Upper lobe of left lung (tissue), 6 donors: ENCODE measurements around the gene KPNA1. TPM values are rescaled to one million over a fixed set of nuclear protein-coding genes. Genes with fewer than 3 reads are reported as not detected.

Experiments used
- ATAC-seq, 2 donors: fragments of 200-7000 bp; cut with Tn5 transposase; one replicate each; pipeline ENCODE4 v1.9.1; 2022; ENCODE audit warnings: mild to moderate bottlenecking in 2 of 2, moderate library complexity in 2 of 2; ENCODE audit not compliant: low FRiP score in 2 of 2
- DNase-seq, 2 donors: peaks; one replicate each; pipeline ENCODE4 v3.0.0-alpha.2; 2019 to 2020
- H3K27ac ChIP-seq, 4 donors: fragments of 200-600 bp; sonication (generic); one replicate each; pipeline ENCODE4 v1.5.1; 2016 to 2019
- H3K27me3 ChIP-seq, 4 donors: fragments of 200-600 bp; sonication (generic); one replicate each; pipeline ENCODE4 v1.5.1; 2017 to 2019
- H3K36me3 ChIP-seq, 4 donors: fragments of 200-600 bp; sonication (generic); one replicate each; pipeline ENCODE4 v1.5.1; 2016 to 2019
- H3K4me1 ChIP-seq, 4 donors: fragments of 200-600 bp; sonication (generic); one replicate each; pipeline ENCODE4 v1.5.1; 2018 to 2019
- H3K4me3 ChIP-seq, 4 donors: fragments of 200-600 bp; sonication (generic); one replicate each; pipeline ENCODE4 v1.5.1; 2017 to 2019; ENCODE audit warnings: mild to moderate bottlenecking in 2 of 4, moderate library complexity in 1 of 4
- H3K9me3 ChIP-seq, 4 donors: fragments of 200-600 bp; sonication (generic); one replicate each; pipeline ENCODE4 v1.5.1; 2018 to 2019
- EP300 ChIP-seq, 4 donors: sonication (generic); formaldehyde crosslinking; IDR thresholded peaks; one replicate each; pipeline ENCODE4 v1.5.1; 2017; ENCODE audit warnings: antibody characterized with exemption in 4 of 4, control low read depth in 2 of 4
- POLR2A ChIP-seq, 4 donors: fragments of 450-650 bp; IDR thresholded peaks; one replicate each; pipeline ENCODE4 v1.5.1; 2016 to 2017; ENCODE audit warnings: antibody characterized with exemption in 4 of 4, mild to moderate bottlenecking in 2 of 4
- POLR2AphosphoS5 ChIP-seq, 2 donors: sonication (generic); formaldehyde crosslinking; IDR thresholded peaks; one replicate each; pipeline ENCODE4 v1.5.1; 2017; ENCODE audit warnings: antibody characterized with exemption in 2 of 2
- WGBS, 2 donors: methylation state at CpG; one replicate each; pipeline ENCODE4 v1.1.5; 2017 to 2018; 5-methylcytosine and 5-hydroxymethylcytosine counted together
- total RNA-seq, 6 donors: library from RNA; depleted of rRNA in 4 of 6; stranded (reverse); fragments of >200 nt in 4 of 6; gene quantifications; one replicate each; pipeline versions ENCODE4 v1.1.0 to v1.2.1, GENCODE V29; 2016 to 2021
- TF ChIP-seq, protein P1 (sequence below), 6 experiments: fragments of 450-650 bp in 4 of 6; fragments of 200-600 bp in 2 of 6; sonication (generic) in 2 of 6; IDR thresholded peaks; one replicate each; pipeline ENCODE4 v1.5.1; 2016 to 2019; ENCODE audit warnings: antibody characterized with exemption in 6 of 6
- donor health status: DM: no; HTN: no; CAD: no; lungs with moderate emphysema.
- donor health status: DM: no; HTN: yes; CAD: no; lungs with severe emphysema.

Gene KPNA1
- total RNA-seq, 6 donors from 2014 or later: 38.9 to 104 (median 43.4) TPM

DNA sequence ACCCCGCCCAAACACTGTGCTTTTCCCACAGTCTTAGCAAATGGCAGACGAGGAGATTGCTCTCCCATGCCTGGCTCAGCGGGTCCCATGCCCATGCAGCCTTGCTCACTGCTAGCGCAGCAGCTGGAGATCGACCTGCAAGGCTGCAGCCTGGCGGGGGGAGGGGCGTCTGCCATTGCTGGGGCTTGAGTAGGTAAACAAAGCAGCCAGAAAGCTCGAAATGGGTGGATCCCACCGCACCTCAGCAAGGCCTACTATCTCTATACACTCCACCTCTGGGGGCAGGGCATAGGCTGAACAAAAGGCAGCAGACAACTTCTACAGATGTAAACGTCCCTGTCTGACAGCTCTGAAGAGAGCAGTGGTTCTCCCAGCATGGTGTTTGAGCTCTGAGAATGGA, 71.6 kb downstream of the KPNA1 start:
- 77 to 88% methylated on average over 10 of the region's 10 CpGs for WGBS, 2 donors
- DNase-seq: peak in 1 of 2 donors; percentile 48

GRCh38 chr3:122435950-122436349, 78.8 kb downstream of the KPNA1 start:
- ATAC-seq: no peak
- TF ChIP-seq POLR2A (IDR thresholded peaks at IDR 0.05): no peak
- TF ChIP-seq POLR2AphosphoS5 (IDR thresholded peaks at IDR 0.05): no peak
- no peak for TF ChIP-seq EP300 (IDR thresholded peaks at IDR 0.05)
- TF ChIP-seq, protein P1, sequence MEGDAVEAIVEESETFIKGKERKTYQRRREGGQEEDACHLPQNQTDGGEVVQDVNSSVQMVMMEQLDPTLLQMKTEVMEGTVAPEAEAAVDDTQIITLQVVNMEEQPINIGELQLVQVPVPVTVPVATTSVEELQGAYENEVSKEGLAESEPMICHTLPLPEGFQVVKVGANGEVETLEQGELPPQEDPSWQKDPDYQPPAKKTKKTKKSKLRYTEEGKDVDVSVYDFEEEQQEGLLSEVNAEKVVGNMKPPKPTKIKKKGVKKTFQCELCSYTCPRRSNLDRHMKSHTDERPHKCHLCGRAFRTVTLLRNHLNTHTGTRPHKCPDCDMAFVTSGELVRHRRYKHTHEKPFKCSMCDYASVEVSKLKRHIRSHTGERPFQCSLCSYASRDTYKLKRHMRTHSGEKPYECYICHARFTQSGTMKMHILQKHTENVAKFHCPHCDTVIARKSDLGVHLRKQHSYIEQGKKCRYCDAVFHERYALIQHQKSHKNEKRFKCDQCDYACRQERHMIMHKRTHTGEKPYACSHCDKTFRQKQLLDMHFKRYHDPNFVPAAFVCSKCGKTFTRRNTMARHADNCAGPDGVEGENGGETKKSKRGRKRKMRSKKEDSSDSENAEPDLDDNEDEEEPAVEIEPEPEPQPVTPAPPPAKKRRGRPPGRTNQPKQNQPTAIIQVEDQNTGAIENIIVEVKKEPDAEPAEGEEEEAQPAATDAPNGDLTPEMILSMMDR (IDR thresholded peaks at IDR 0.05): no peak
- peaks cover 0 to 3% (median 0%) of the 10 kb centered on the region in 4 donors for H3K9me3 ChIP-seq
- DNase-seq: no peak
- H3K36me3 ChIP-seq: peaks cover 22 to 90% (median 48%) of the 10 kb centered on the region in 4 donors
- H3K27ac ChIP-seq: no peak overlapping the region
- no peaks in the 10 kb centered on the region for H3K27me3 ChIP-seq
- WGBS, 2 donors: 95 to 97% methylated on average over 9 of the region's 9 CpGs
- no peak overlapping the region for H3K4me3 ChIP-seq
- no peaks in the 10 kb centered on the region for H3K4me1 ChIP-seq

More for the DNA sequence above, 71.6 kb downstream of the KPNA1 start:
- Histone ChIP-seq H3K4me1 (no peaks in the 10 kb centered on the region), H3K27me3 (no peaks in the 10 kb centered on the region), H3K9me3 (no peaks in the 10 kb centered on the region), H3K4me3 (no peak overlapping the region), H3K27ac (no peak overlapping the region), H3K36me3 (peaks cover 13 to 69% (median 35%) of the 10 kb centered on the region in 4 donors)
- no peak for ATAC-seq
- TF ChIP-seq POLR2A (IDR thresholded peaks at IDR 0.05): no peak
- no peak for TF ChIP-seq EP300 (IDR thresholded peaks at IDR 0.05)
- no peak for TF ChIP-seq POLR2AphosphoS5 (IDR thresholded peaks at IDR 0.05)
- TF ChIP-seq, protein P1 (IDR thresholded peaks at IDR 0.05): no peak

- Histone ChIP-seq H3K4me3 (no peak overlapping the region), H3K27ac (no peak overlapping the region), H3K36me3 (peaks cover 14 to 67% (median 38%) of the 10 kb centered on the region in 4 donors), H3K9me3 (no peaks in the 10 kb centered on the region), H3K27me3 (no peaks in the 10 kb centered on the region), H3K4me1 (no peaks in the 10 kb centered on the region)
- DNase-seq (no peak), ATAC-seq (no peak)
- WGBS, 2 donors: 95 to 97% methylated on average over 2 of the region's 2 CpGs
- no peak for TF ChIP-seq POLR2AphosphoS5 (IDR thresholded peaks at IDR 0.05)
- TF ChIP-seq, protein P1 (IDR thresholded peaks at IDR 0.05): no peak
- TF ChIP-seq EP300 (IDR thresholded peaks at IDR 0.05): no peak
- no peak for TF ChIP-seq POLR2A (IDR thresholded peaks at IDR 0.05)
Observed at GRCh38 chr3:122430371-122430770, 84.4 kb downstream of the KPNA1 start.

DNA sequence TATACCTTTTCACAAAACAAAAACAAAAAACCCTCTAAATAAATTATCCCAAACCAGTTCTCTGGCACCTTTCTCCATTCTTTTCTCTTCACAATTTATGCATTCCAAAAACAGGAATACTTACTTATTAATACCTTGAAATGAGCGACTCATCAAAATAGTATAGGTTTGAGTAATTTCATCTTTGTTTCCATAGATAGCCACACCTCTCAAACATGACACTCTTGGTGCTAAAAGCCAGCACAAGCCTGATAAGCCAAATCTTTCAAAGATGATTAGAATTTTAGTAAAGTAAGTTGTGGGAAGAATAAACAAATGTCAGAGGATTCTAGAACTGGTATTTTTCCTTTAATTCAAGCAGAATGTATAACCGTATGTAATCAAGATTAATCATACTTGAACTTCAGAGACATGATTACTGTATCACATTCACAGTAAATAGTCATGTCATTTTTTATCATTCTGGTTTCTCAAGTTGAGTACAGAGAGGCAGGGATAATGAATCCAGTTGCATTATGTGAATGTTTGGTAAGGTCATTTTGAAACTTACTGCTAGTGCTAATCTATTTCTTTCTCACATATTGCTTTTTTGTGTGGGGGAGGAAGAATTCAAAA, 86.8 kb downstream of the KPNA1 start:
- Histone ChIP-seq H3K27ac (no peak overlapping the region), H3K4me1 (no peaks in the 10 kb centered on the region), H3K9me3 (no peaks in the 10 kb centered on the region), H3K4me3 (no peak overlapping the region), H3K36me3 (peaks cover 16 to 65% (median 34%) of the 10 kb centered on the region in 4 donors), H3K27me3 (no peaks in the 10 kb centered on the region)
- 85 to 89% methylated on average over 2 of the region's 2 CpGs for WGBS, 2 donors
- TF ChIP-seq POLR2A (IDR thresholded peaks at IDR 0.05): no peak
- no peak for TF ChIP-seq POLR2AphosphoS5 (IDR thresholded peaks at IDR 0.05)
- no peak for TF ChIP-seq EP300 (IDR thresholded peaks at IDR 0.05)
- TF ChIP-seq, protein P1 (IDR thresholded peaks at IDR 0.05): no peak
- DNase-seq: no peak
- no peak for ATAC-seq

GRCh38 chr3:122421836-122422235, 92.9 kb downstream of the KPNA1 start:
- Histone ChIP-seq H3K4me1 (peaks cover 6 to 9% (median 8%) of the 10 kb centered on the region in 4 donors), H3K9me3 (no peaks in the 10 kb centered on the region), H3K27ac (no peak overlapping the region), H3K4me3 (no peak overlapping the region), H3K36me3 (peaks cover 15 to 39% (median 18%) of the 10 kb centered on the region in 4 donors), H3K27me3 (no peaks in the 10 kb centered on the region)
- ATAC-seq (no peak), DNase-seq (no peak)
- WGBS, 2 donors: 92 to 94% methylated on average over 2 of the region's 2 CpGs
- TF ChIP-seq, protein P1 (IDR thresholded peaks at IDR 0.05): no peak
- TF ChIP-seq POLR2AphosphoS5 (IDR thresholded peaks at IDR 0.05): no peak
- no peak for TF ChIP-seq EP300 (IDR thresholded peaks at IDR 0.05)
- TF ChIP-seq POLR2A (IDR thresholded peaks at IDR 0.05): no peak
